ACC112 (cell line): ENCODE data around the gene MPPED1.

Experiments
- H2AFZ ChIP-seq: fragments of 200-600 bp; sonication (generic); one replicate; pipeline ENCODE4 v1.6.0; 2017; ENCODE audit warnings: antibody characterized with exemption, low read length; ENCODE audit not compliant: unreplicated experiment
- H3K27ac ChIP-seq: fragments of 200-600 bp; sonication (generic); 2 replicates; pipeline ENCODE4 v1.5.1; 2014; ENCODE audit warnings: low read depth, mild to moderate bottlenecking, antibody characterized with exemption, low read length, moderate library complexity
- H3K27me3 ChIP-seq: fragments of 200-600 bp; sonication (generic); 2 replicates; pipeline ENCODE4 v1.6.1; 2014; ENCODE audit warnings: mild to moderate bottlenecking, antibody characterized with exemption, low read length, moderate library complexity, mixed read lengths; ENCODE audit not compliant: insufficient read depth
- H3K36me3 ChIP-seq: fragments of 200-600 bp; sonication (generic); 2 replicates; pipeline ENCODE4 v1.6.1; 2016; ENCODE audit warnings: mild to moderate bottlenecking, antibody characterized with exemption, low read length, moderate library complexity, mixed read lengths; ENCODE audit not compliant: insufficient read depth
- H3K4me1 ChIP-seq: fragments of 200-600 bp; sonication (generic); one replicate; pipeline ENCODE4 v1.6.1; 2016; ENCODE audit warnings: low read length, mixed read lengths; ENCODE audit not compliant: insufficient read depth, unreplicated experiment, control insufficient read depth
- H3K4me3 ChIP-seq: fragments of 200-600 bp; sonication (generic); 2 replicates; pipeline ENCODE4 v1.5.1; 2014; ENCODE audit warnings: mild to moderate bottlenecking, low read depth, low read length
- H3K79me2 ChIP-seq: fragments of 200-600 bp; sonication (generic); one replicate; pipeline ENCODE4 v1.6.0; 2016; ENCODE audit warnings: low read length; ENCODE audit not compliant: control insufficient read depth, unreplicated experiment, insufficient read depth

The MPPED1 gene

DNA sequence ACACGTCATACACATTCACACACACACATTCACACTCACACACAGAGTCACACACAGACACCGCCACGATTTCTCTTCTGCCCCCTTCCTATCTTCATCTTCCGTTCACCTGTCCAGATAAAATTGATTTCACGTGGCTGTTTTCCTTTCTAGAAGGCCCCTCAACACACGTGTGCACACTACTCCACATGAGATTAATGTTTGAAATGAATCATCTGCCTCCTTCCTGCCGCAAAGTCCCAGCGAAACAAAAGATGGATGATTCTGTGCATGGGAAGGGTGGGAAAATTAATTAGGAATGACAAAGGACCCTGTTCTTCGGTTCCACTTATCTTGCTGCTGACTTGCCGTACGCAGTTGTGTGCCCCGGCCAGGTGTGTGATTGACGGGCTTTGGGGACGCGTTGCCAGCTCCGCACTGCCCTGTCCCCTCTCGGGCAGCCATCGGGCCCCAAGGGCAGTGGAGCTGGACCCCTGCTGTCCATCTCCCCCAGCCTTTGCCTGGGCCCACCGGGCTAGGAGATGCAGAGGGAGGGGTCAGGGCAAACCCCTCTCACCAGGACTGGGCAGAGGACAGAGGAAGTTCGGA lies 73.8 kb downstream of the MPPED1 start:
- Histone ChIP-seq H3K27me3 (no peaks in the 10 kb centered on the region), H3K4me1 (no peaks in the 10 kb centered on the region), H2AFZ (no peak overlapping the region), H3K36me3 (no peaks in the 10 kb centered on the region), H3K27ac (no peak overlapping the region), H3K79me2 (no peaks in the 10 kb centered on the region), H3K4me3 (no peak overlapping the region)

DNA sequence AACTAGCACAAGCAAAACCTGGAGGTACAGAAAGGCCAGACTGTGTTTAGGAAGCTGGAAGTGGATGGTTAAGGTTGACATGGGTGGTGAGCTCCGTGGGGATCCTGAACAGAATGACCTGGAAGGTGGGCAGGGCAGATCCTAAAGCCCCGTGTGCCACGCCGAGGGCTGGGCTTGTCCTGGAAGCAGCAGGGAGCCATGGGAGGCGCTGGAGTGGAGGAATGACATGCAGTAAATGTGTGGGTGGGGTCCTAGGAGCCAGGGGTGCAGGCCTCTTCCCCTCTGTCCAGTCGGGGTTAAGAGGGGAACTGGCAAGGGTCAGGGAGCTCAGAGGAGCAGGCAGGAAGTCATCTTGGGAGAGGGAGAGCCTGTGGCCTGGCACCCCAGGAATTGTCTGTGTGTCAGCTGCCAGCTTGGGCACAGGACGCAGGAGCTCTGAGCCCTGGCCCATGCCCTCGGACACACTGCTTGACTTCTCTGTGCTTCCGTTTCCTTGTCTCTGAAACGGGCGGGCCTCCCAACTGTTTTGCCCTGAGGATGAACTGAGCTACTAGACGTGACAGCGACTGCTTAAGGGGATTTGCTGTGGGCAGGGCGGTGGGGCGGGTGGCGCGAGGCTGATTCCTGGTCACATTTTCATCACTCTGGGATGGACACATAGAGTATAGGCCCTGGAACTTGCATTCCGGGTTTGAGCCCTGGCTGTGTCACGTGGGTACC lies 75.7 kb downstream of the MPPED1 start:
- no peaks in the 10 kb centered on the region for H3K79me2 ChIP-seq
- H3K4me1 ChIP-seq = no peaks in the 10 kb centered on the region
- no peaks in the 10 kb centered on the region for H3K36me3 ChIP-seq
- no peak overlapping the region for H3K27ac ChIP-seq
- H3K27me3 ChIP-seq = no peaks in the 10 kb centered on the region
- no peak overlapping the region for H2AFZ ChIP-seq
- no peak overlapping the region for H3K4me3 ChIP-seq

DNA sequence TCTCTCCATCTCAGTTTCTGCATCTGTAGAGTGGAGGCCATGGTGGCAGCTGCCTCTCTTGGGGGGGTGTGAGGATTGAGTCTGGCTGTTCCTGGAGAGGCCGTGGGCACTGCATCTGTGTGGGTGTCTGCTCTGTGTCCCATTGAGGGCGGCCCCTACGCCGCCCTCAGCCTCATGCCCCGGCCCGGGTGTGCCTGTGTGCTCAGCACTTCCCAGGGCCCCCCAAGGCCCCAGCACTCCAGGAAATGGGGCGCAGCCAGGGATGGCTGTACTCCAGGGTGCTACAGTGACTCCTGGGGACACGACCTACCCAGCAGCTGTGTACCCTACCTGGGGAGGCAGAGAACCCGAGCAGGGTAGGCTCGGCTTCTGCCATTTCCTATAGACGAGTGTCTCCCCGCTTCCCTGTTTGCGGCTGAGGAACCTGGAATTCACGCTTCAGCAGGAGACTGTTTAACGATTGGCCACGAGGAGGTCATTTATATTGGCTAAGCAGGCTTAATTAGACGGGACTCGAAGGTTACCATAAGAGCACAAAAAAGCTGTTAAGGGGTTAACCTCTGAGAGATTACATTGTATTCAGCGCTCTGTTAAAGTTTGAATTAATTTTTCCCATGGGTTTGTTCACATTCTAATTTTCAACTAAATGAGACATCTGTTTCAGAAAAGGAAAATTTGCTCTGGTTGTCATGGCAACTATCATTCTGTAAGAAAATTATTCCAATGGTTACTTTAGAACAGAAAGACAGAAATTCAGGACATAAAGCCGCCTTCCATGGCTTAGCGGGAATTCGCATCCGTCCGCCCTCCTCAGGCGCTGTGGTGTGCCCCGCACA lies 76.4 kb downstream of the MPPED1 start:
- no peaks in the 10 kb centered on the region for H3K79me2 ChIP-seq
- no peak overlapping the region for H3K4me3 ChIP-seq
- no peaks in the 10 kb centered on the region for H3K4me1 ChIP-seq
- no peaks in the 10 kb centered on the region for H3K36me3 ChIP-seq
- H3K27me3 ChIP-seq = no peaks in the 10 kb centered on the region
- H2AFZ ChIP-seq = no peak overlapping the region
- H3K27ac ChIP-seq = no peak overlapping the region

DNA sequence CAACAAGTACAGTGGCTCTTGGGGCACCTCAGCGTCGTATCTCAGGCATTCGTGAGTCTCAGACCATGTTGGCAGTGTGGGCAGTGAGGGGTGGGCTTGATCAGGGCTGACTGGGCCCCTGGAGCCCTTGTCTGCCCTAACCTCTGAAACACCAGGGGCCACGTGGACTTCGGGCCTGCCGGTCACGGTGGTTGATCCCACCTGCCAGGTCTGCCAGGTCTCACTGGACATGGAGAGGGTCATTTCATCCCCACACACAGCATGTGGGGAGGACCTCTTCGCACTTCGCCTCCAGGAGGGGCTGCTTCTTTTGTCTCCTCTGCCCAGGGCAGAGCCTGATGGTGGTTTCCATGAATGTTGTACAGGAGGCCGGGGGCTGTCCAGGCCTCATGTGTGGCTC lies 77.1 kb downstream of the MPPED1 start:
- no peaks in the 10 kb centered on the region for H3K36me3 ChIP-seq
- no peak overlapping the region for H3K4me3 ChIP-seq
- no peaks in the 10 kb centered on the region for H3K79me2 ChIP-seq
- H3K27ac ChIP-seq = no peak overlapping the region
- H2AFZ ChIP-seq = no peak overlapping the region
- no peaks in the 10 kb centered on the region for H3K27me3 ChIP-seq
- H3K4me1 ChIP-seq = no peaks in the 10 kb centered on the region

DNA sequence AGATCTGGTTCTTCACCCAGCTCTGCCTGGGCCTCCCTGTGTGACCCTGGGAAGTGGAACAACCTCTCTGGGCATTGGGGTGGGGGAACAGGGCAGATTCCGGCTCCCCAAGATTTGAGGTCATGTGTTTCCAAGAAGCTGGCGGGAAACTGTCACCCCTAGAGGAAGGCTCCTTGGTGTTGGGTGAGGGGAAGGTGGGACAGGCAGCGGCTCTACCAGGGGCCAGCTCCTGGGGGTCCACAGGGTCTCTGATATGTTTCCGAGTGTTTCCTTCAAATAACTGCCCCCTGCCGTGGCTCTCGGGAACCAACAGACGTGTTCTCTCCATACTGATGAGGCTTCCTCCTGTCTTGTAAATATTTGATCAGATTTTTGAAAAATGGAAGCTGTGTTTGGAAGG lies 78.5 kb downstream of the MPPED1 start:
- Histone ChIP-seq H3K27ac (no peak overlapping the region), H3K79me2 (no peaks in the 10 kb centered on the region), H3K36me3 (no peaks in the 10 kb centered on the region), H2AFZ (no peak overlapping the region), H3K27me3 (no peaks in the 10 kb centered on the region), H3K4me3 (no peak overlapping the region), H3K4me1 (no peaks in the 10 kb centered on the region)

DNA sequence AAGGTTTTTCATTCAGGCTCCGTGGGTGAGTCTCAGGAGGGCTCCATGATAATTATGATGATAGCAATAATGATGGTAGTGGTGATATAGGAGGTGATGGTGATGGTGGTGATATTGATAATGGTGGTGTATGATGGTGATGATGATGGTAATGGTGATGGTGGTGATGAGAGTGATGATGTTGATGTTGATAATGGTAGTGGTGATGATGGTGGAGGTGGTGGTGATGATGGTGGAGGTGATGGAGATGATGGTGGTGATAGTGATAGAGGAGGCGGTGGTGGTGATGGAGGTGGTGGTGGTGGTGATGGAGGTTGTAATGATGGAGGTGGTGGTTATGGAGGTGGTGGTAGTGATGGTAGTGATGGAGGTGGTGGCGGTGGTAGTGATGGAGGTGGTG lies 79.4 kb downstream of the MPPED1 start:
- H3K4me1 ChIP-seq = no peaks in the 10 kb centered on the region
- no peaks in the 10 kb centered on the region for H3K79me2 ChIP-seq
- H3K36me3 ChIP-seq = no peaks in the 10 kb centered on the region
- no peak overlapping the region for H2AFZ ChIP-seq
- H3K27me3 ChIP-seq = no peaks in the 10 kb centered on the region
- no peak overlapping the region for H3K4me3 ChIP-seq
- no peak overlapping the region for H3K27ac ChIP-seq

DNA sequence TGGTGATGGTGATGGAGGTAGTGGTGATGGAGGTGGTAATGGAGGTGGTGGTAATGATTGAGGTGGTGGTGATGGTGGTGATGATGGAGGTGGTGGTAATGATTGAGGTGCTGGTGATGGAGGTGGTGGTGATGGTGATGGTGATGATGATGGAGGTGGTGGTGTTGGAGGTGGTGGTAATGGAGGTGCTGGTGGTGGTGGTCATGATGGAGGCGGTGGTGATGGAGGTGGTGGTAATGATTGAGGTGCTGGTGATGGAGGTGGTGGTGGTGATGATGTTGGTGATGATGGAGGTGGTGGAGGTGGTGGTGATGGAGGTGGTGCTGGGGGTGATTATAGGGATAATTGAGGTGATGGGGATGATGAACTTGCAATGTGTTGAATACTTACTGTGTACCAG lies 79.9 kb downstream of the MPPED1 start:
- Histone ChIP-seq H3K27me3 (no peaks in the 10 kb centered on the region), H3K27ac (no peak overlapping the region), H2AFZ (no peak overlapping the region), H3K36me3 (no peaks in the 10 kb centered on the region), H3K79me2 (no peaks in the 10 kb centered on the region), H3K4me3 (no peak overlapping the region), H3K4me1 (no peaks in the 10 kb centered on the region)

DNA sequence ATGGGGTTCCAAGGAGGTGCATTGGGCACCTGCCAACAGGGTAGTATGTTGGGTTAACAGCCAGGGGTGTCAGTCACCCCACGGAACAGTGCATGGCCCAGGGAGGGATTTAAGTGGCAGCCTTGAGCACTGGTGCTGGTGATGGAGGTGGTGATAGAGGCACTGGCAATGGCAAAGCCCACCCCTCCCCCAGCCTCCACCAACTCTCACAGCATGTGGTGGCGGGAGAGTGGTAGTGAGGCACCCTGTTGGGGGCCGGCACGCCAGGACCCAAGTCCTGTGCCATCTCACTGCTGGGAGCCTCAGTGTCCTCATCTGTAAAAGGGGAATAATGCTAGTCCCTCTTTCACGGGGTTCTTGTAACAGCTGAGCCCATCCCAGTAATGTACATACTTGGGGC lies 81.5 kb downstream of the MPPED1 start:
- Histone ChIP-seq H3K4me1 (no peaks in the 10 kb centered on the region), H3K27ac (no peak overlapping the region), H3K79me2 (no peaks in the 10 kb centered on the region), H3K36me3 (no peaks in the 10 kb centered on the region), H3K4me3 (no peak overlapping the region), H2AFZ (no peak overlapping the region), H3K27me3 (no peaks in the 10 kb centered on the region)

DNA sequence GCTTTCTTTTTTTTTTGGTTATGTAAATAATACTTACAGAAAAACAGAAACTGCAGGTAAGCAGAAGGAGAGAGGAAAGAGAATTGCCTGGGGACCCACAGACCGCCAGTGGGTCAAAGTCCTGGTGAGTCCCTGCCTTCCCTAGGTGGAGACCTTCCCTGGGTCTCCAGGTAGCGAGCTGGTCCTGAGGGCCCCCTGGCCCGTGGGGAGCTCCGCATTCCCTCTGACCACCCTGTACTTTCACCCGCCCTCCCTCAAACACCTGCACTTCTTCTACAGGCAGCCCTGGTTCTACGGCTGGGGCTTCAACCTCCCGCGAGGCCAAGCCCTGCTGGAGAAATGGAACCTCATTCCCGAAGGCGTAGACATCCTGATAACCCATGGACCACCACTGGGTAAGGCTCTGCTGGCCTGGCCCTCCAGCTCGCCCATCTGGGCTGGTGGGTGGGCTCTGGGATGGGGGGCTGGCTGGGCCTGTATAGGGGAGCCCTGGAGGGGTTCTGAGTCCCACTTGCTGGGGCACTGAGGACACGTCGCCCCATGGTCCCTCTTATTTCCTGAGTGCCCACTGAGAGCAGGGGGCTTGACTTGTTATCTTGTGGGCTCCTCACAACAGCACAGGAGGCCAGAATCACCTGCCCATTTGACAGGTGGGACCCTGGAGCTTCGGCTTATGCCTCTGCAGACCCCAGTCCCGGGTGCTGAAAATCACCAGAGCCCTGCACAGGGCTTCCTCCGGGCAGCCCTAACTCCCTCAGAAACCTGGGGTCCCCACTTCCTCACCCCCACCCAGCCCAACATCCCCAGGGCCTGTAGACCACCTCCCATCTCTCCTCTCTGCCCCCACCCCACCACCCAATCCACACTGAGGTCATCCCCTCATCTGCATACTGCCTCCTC lies 86.4 kb downstream of the MPPED1 start:
- H3K27ac ChIP-seq = no peak overlapping the region
- H3K79me2 ChIP-seq = no peaks in the 10 kb centered on the region

DNA sequence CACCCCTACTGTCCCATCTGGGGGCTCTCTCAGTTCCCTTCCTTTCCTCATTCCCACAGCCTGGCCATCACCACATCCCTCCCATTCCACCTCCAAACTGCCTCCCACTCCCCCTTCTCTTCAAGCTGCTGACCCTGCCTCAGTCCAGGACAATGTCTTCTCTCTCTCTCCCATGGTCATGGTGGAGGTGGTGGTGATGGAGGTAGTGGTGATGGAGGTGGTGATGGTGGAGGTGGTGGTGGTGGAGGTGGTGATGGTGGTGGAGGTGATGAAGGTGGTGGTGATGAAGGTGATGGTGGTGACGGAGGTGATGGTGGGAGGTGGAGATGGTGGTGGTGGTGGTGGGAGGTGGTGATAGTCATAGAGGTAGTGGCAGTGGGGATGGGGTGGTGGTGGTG lies 87.0 kb downstream of the MPPED1 start:
- Histone ChIP-seq H3K27me3 (no peaks in the 10 kb centered on the region), H3K4me1 (no peaks in the 10 kb centered on the region), H3K4me3 (no peak overlapping the region), H3K79me2 (no peaks in the 10 kb centered on the region), H2AFZ (no peak overlapping the region), H3K27ac (no peak overlapping the region), H3K36me3 (no peaks in the 10 kb centered on the region)

More for the DNA sequence above, 86.4 kb downstream of the MPPED1 start:
- Histone ChIP-seq H3K36me3 (no peaks in the 10 kb centered on the region), H3K4me3 (no peak overlapping the region), H3K4me1 (no peaks in the 10 kb centered on the region), H2AFZ (no peak overlapping the region), H3K27me3 (no peaks in the 10 kb centered on the region)
